Muscle layer of duodenum (tissue), 2 donors: Measurements from ENCODE around the gene PCDHGB2.

ENCODE experiments used
- H3K27ac ChIP-seq: one replicate; pipeline ENCODE4 v1.7.0; 2013; ENCODE audit warnings: mild to moderate bottlenecking, low read length
- H3K27me3 ChIP-seq: one replicate; pipeline ENCODE4 v1.7.0; 2013; ENCODE audit warnings: low read depth, mild to moderate bottlenecking, control low read depth, low read length
- H3K36me3 ChIP-seq, 2 donors: one replicate each; pipeline ENCODE4 v1.7.0; 2013; ENCODE audit warnings: low read length in 2 of 2, control low read depth in 1 of 2, mild to moderate bottlenecking in 1 of 2; ENCODE audit not compliant: insufficient read depth in 2 of 2, control insufficient read depth in 1 of 2
- H3K4me1 ChIP-seq, 2 donors: one replicate each; pipeline ENCODE4 v1.7.0; 2013; ENCODE audit warnings: low read length in 2 of 2, mild to moderate bottlenecking in 2 of 2, control low read depth in 1 of 2, moderate library complexity in 1 of 2; ENCODE audit not compliant: insufficient read depth in 2 of 2, control insufficient read depth in 1 of 2
- H3K4me3 ChIP-seq, 2 donors: one replicate each; pipeline ENCODE4 v1.7.0; 2013; ENCODE audit warnings: low read length in 2 of 2, low read depth in 1 of 2, mild to moderate bottlenecking in 1 of 2
- H3K9me3 ChIP-seq, 2 donors: one replicate each; pipeline ENCODE4 v1.7.0; 2013; ENCODE audit warnings: low read length in 2 of 2, control low read depth in 1 of 2, mild to moderate bottlenecking in 1 of 2; ENCODE audit not compliant: control insufficient read depth in 1 of 2
- donor health status: healthy.

PCDHGB2 gene

GRCh38 chr5:141354900-141355469, 4.8 kb upstream of the PCDHGB2 start, which contains the start of gene PCDHGA4:
TSS of gene PCDHGA4 (plus strand) at chr5:141355021. CDS start at chr5:141355108, 87 bp downstream.
- Histone ChIP-seq H3K27ac (no peak within 1 kb of the TSS), H3K9me3 (peaks cover 52 to 71% of the 10 kb centered on the region in 2 donors), H3K4me3 (peak within 1 kb of the TSS; percentile 12 to 53), H3K36me3 (no peaks in the 10 kb centered on the region), H3K4me1 (no peaks in the 10 kb centered on the region), H3K27me3 (no peaks in the 10 kb centered on the region)

GRCh38 chr5:141355641-141356040, 4.2 kb upstream of the PCDHGB2 start:
- Histone ChIP-seq H3K27ac (no peak overlapping the region), H3K4me1 (no peaks in the 10 kb centered on the region), H3K36me3 (no peaks in the 10 kb centered on the region), H3K9me3 (peaks cover 55 to 71% of the 10 kb centered on the region in 2 donors), H3K27me3 (no peaks in the 10 kb centered on the region), H3K4me3 (peak overlapping the region; percentile 12 to 53)

GRCh38 chr5:141356133-141356532, 3.7 kb upstream of the PCDHGB2 start:
- no peaks in the 10 kb centered on the region for H3K27me3 ChIP-seq
- peaks cover 55 to 71% of the 10 kb centered on the region in 2 donors for H3K9me3 ChIP-seq
- H3K4me1 ChIP-seq: no peaks in the 10 kb centered on the region
- H3K4me3 ChIP-seq: peak overlapping the region in 1 of 2 donors; percentile 53
- no peaks in the 10 kb centered on the region for H3K36me3 ChIP-seq
- no peak overlapping the region for H3K27ac ChIP-seq

- Histone ChIP-seq H3K36me3 (no peaks in the 10 kb centered on the region), H3K9me3 (peaks cover 51 to 71% of the 10 kb centered on the region in 2 donors), H3K4me1 (no peaks in the 10 kb centered on the region), H3K27ac (no peak overlapping the region), H3K4me3 (peak overlapping the region in 1 of 2 donors; percentile 53), H3K27me3 (no peaks in the 10 kb centered on the region)
These were observed 2.8 kb upstream of the PCDHGB2 start for GRCh38 chr5:141356950-141357349.

GRCh38 chr5:141360685-141361084, 891 bp downstream of the PCDHGB2 start:
- no peaks in the 10 kb centered on the region for H3K27me3 ChIP-seq
- peak overlapping the region; percentile 48 to 58 for H3K4me3 ChIP-seq
- peaks cover 71 to 80% of the 10 kb centered on the region in 2 donors for H3K9me3 ChIP-seq
- H3K27ac ChIP-seq: no peak overlapping the region
- no peaks in the 10 kb centered on the region for H3K4me1 ChIP-seq
- no peaks in the 10 kb centered on the region for H3K36me3 ChIP-seq

GRCh38 chr5:141362719-141363118, 2.9 kb downstream of the PCDHGB2 start:
- no peaks in the 10 kb centered on the region for H3K4me1 ChIP-seq
- no peak overlapping the region for H3K27ac ChIP-seq
- peak overlapping the region; percentile 37 to 58 for H3K4me3 ChIP-seq
- H3K9me3 ChIP-seq: peaks cover 60 to 74% of the 10 kb centered on the region in 2 donors
- H3K27me3 ChIP-seq: no peaks in the 10 kb centered on the region
- H3K36me3 ChIP-seq: no peaks in the 10 kb centered on the region

GRCh38 chr5:141363952-141364660, 4.3 kb downstream of the PCDHGB2 start, which contains the start of gene PCDHGA5:
TSS of gene PCDHGA5 (plus strand) at chr5:141364162. CDS start at chr5:141364331, 169 bp downstream.
- no peaks in the 10 kb centered on the region for H3K4me1 ChIP-seq
- peak within 1 kb of the TSS; percentile 37 to 66 for H3K4me3 ChIP-seq
- H3K27ac ChIP-seq: no peak within 1 kb of the TSS
- no peaks in the 10 kb centered on the region for H3K36me3 ChIP-seq
- peaks cover 60 to 75% of the 10 kb centered on the region in 2 donors for H3K9me3 ChIP-seq
- no peaks in the 10 kb centered on the region for H3K27me3 ChIP-seq

- H3K4me1 ChIP-seq: no peaks in the 10 kb centered on the region
- no peaks in the 10 kb centered on the region for H3K27me3 ChIP-seq
- H3K4me3 ChIP-seq: peak overlapping the region; percentile 34 to 66
- peaks cover 0 to 7% of the 10 kb centered on the region in 2 donors for H3K36me3 ChIP-seq
- peaks cover 49 to 77% of the 10 kb centered on the region in 2 donors for H3K9me3 ChIP-seq
- no peak overlapping the region for H3K27ac ChIP-seq
These were observed 6.5 kb downstream of the PCDHGB2 start for GRCh38 chr5:141366016-141366896.

GRCh38 chr5:141369994-141370848, 10.4 kb downstream of the PCDHGB2 start, which contains the start of gene PCDHGB3:
TSS of gene PCDHGB3 (plus strand) at chr5:141370242. CDS start at chr5:141370395, 153 bp downstream.
- peaks cover 51 to 78% of the 10 kb centered on the region in 2 donors for H3K9me3 ChIP-seq
- H3K27ac ChIP-seq: no peak within 1 kb of the TSS
- H3K4me1 ChIP-seq: no peaks in the 10 kb centered on the region
- peaks cover 0 to 27% of the 10 kb centered on the region in 2 donors for H3K36me3 ChIP-seq
- H3K27me3 ChIP-seq: no peaks in the 10 kb centered on the region
- peak within 1 kb of the TSS; percentile 13 to 75 for H3K4me3 ChIP-seq
